Muscle of leg (tissue), 11 donors: ENCODE results near the gene ACYP2. TPM values are rescaled to one million over a fixed set of nuclear protein-coding genes. Genes with fewer than 3 reads are reported as not detected.

ENCODE experiments used
- DNase-seq: peaks from one replicate; pipeline ENCODE4 v3.0.0; 2013
- H3K27ac ChIP-seq: one replicate; pipeline ENCODE4 v1.5.1; 2013; ENCODE audit warnings: mild to moderate bottlenecking, low read length, control low read depth
- H3K27me3 ChIP-seq: one replicate; pipeline ENCODE4 v1.6.1; 2013; ENCODE audit warnings: low read length; ENCODE audit not compliant: control insufficient read depth, insufficient read depth
- H3K36me3 ChIP-seq: one replicate; pipeline ENCODE4 v1.6.1; 2013; ENCODE audit warnings: low read length; ENCODE audit not compliant: control insufficient read depth, insufficient read depth
- H3K4me1 ChIP-seq: one replicate; pipeline ENCODE4 v1.6.1; 2013; ENCODE audit warnings: low read length; ENCODE audit not compliant: control insufficient read depth, insufficient read depth
- H3K4me3 ChIP-seq: one replicate; pipeline ENCODE4 v1.5.1; 2013; ENCODE audit warnings: low read length, control low read depth
- H3K9me3 ChIP-seq: replicated peaks from 2 replicates; pipeline ENCODE4 v1.6.1; 2013; ENCODE audit warnings: low read depth, low read length; ENCODE audit not compliant: control insufficient read depth
- WGBS: methylation state at CpG from one replicate; pipeline ENCODE4 v1.1.5; 2013; ENCODE audit warnings: missing lambda C conversion rate; ENCODE audit not compliant: insufficient coverage; 5-methylcytosine and 5-hydroxymethylcytosine counted together
- polyA plus RNA-seq, 8 donors: library from polyadenylated mRNA; unstranded; fragments of 120-200 nt; gene quantifications; one replicate each; pipeline versions ENCODE4 v1.2.1 to v1.2.3, GENCODE V29; 2013; ENCODE audit warnings: inconsistent platforms in 1 of 8, low replicate concordance in 1 of 8; ENCODE audit not compliant: insufficient read length in 8 of 8, insufficient read depth in 1 of 8
- total RNA-seq: library from RNA; stranded (reverse); fragments of 120-200 nt; gene quantifications from one replicate; pipeline ENCODE4 v1.2.4, GENCODE V29; 2013

Gene ACYP2
- total and polyA plus RNA-seq, 9 donors, result 16.7 to 27.1 (median 22.8) TPM

DNA sequence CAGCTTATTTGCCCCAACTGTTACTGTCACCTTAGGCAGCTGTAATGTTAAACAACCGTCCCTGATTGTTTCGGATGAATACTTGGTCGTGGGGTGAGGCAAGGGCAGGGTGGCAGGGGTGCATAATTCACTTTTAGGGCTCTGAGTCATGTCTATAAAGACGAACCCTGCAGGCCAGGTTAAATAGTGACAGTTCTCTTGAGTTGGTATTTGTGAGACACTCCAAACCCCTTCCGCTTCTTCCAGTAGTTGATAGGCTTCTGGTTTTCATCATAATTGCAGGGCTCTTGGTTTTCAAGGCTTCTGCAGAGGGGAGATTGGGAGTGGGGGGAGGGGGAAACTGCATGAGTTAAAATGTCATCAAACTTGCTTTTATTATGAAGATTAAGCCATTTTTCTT, 237.8 kb downstream of the ACYP2 start:
- DNase-seq, result no peak
- Histone ChIP-seq H3K4me1 (no peaks in the 10 kb centered on the region), H3K9me3 (no peaks in the 10 kb centered on the region), H3K36me3 (no peaks in the 10 kb centered on the region), H3K4me3 (no peak overlapping the region), H3K27ac (no peak overlapping the region), H3K27me3 (no peaks in the 10 kb centered on the region)
- WGBS, result 67% methylated on average over 4 of the region's 5 CpGs

Other genes starting within 250 kb of the ACYP2 start
- gene PSME4, start 144.6 kb upstream of the ACYP2 start, total RNA-seq, result 32.7 TPM
- 10 to 100 TPM; 35.3 to 40.1 (median 39.0) TPM for gene PSME4, start 144.6 kb upstream of the ACYP2 start, polyA plus RNA-seq
- 0.04 TPM for gene TSPYL6, start 140.6 kb downstream of the ACYP2 start, total RNA-seq
- under 1 TPM in 2 of 8 donors, not detected in 6; 0.08 to 0.12 TPM for gene TSPYL6, start 140.6 kb downstream of the ACYP2 start, polyA plus RNA-seq